Endothelial cell of umbilical vein (primary cell): Measurements from ENCODE around the gene CCDC117. TPM values are rescaled to one million over a fixed set of nuclear protein-coding genes. Genes with fewer than 3 reads are reported as not detected.

Experiments
- BruUV-seq: library from RNA; stranded (reverse); fragments of 400-500 nt; replicated peaks from 2 replicates; lab custom pipeline; 2021; lab: Mats Ljungman, UMichigan
- CTCF ChIA-PET: fragments of 300-600, 350-600 bp; sonication (Branson Sonifier 250); formaldehyde crosslinking; loops from one replicate; lab custom pipeline; 2021; ENCODE audit warnings: antibody characterized with exemption, inconsistent platforms; lab: Charles Lee
- POLR2A ChIA-PET: fragments of 300-600, 350-600 bp; sonication (Branson Sonifier 250); formaldehyde crosslinking; loops from one replicate; lab custom pipeline; 2021; ENCODE audit warnings: antibody characterized with exemption, inconsistent platforms; lab: Charles Lee
- DNase-seq: peaks from one replicate; pipeline ENCODE4 v3.0.0-alpha.2; 2011; ENCODE audit warnings: low read depth, low spot score
- FAIRE-seq: peaks from 2 replicates; lab custom pipeline; 2011; peaks lifted over from hg19 to GRCh38; lab: Jason Lieb, UNC
- H2AFZ ChIP-seq: 2 replicates; pipeline ENCODE4 v1.6.0; 2012; ENCODE audit warnings: low read depth, low read length, control low read depth, inconsistent platforms
- H3K27ac ChIP-seq: 2 replicates; pipeline ENCODE4 v1.5.1; 2011; ENCODE audit warnings: low read depth, mild to moderate bottlenecking, control low read depth, low read length, moderate library complexity; ENCODE audit not compliant: insufficient read depth
- H3K27me3 ChIP-seq, 2 experiments: 2 replicates each; pipeline versions ENCODE4 v1.6.0 to v1.6.1; 2011; ENCODE audit warnings: low read length in 2 of 2, mixed read lengths in 1 of 2; ENCODE audit not compliant: control insufficient read depth in 2 of 2, insufficient read depth in 2 of 2
- H3K36me3 ChIP-seq, 2 experiments: 2 replicates in 1 of 2; 3 replicates in 1 of 2; pipeline ENCODE4 v1.5.1; 2011; ENCODE audit warnings: low read length in 2 of 2, mild to moderate bottlenecking in 1 of 2, moderate library complexity in 1 of 2; ENCODE audit not compliant: control insufficient read depth in 2 of 2, insufficient read depth in 2 of 2; ENCODE audit errors: extremely low read depth in 1 of 2
- H3K4me1 ChIP-seq: 3 replicates; pipeline ENCODE4 v1.5.1; 2011; ENCODE audit warnings: mild to moderate bottlenecking, low read length; ENCODE audit not compliant: control insufficient read depth, insufficient read depth; ENCODE audit errors: extremely low read depth
- H3K4me2 ChIP-seq: 2 replicates; pipeline ENCODE4 v1.6.1; 2011; ENCODE audit warnings: low read length, control low read depth, mixed read lengths; ENCODE audit not compliant: insufficient read depth
- H3K4me3 ChIP-seq, 3 experiments: fragments of 200-600 bp in 1 of 3; sonication (generic), shearing (Covaris generic) in 1 of 3; replicated peaks in 1 of 3; 2 replicates each; pipeline ENCODE4 v1.5.1; 2011 to 2016; ENCODE audit warnings: control low read depth in 3 of 3, low read length in 3 of 3, mild to moderate bottlenecking in 2 of 3, inconsistent platforms in 1 of 3, low read depth in 1 of 3, moderate library complexity in 1 of 3; ENCODE audit not compliant: insufficient read depth in 1 of 3
- H3K79me2 ChIP-seq: 2 replicates; pipeline ENCODE4 v1.6.0; 2012; ENCODE audit warnings: low read length, inconsistent platforms; ENCODE audit not compliant: control insufficient read depth, insufficient read depth
- H3K9ac ChIP-seq: replicated peaks from 2 replicates; pipeline ENCODE3; 2011; ENCODE audit warnings: low read length, control low read depth; ENCODE audit not compliant: insufficient read depth; ENCODE audit errors: extremely low read depth
- H3K9me1 ChIP-seq: replicated peaks from 3 replicates; pipeline ENCODE4 v1.6.0; 2011; ENCODE audit warnings: mild to moderate bottlenecking, low read length; ENCODE audit not compliant: control insufficient read depth, insufficient read depth; ENCODE audit errors: extremely low read depth
- H3K9me3 ChIP-seq: replicated peaks from 2 replicates; pipeline ENCODE4 v1.5.1; 2012; ENCODE audit warnings: low read length, inconsistent platforms; ENCODE audit not compliant: control insufficient read depth, insufficient read depth
- H4K20me1 ChIP-seq: replicated peaks from 2 replicates; pipeline ENCODE3; 2011; ENCODE audit warnings: mild to moderate bottlenecking, low read length; ENCODE audit not compliant: control insufficient read depth, insufficient read depth; ENCODE audit errors: extremely low read depth
- CTCF ChIP-seq, 2 donors: IDR thresholded peaks; 1 replicate in 1 of 2; 2 replicates in 1 of 2; pipeline ENCODE4 v1.5.1; 2011; ENCODE audit warnings: low read length in 2 of 2, mild to moderate bottlenecking in 2 of 2, moderate library complexity in 2 of 2, control low read depth in 1 of 2, inconsistent platforms in 1 of 2, low read depth in 1 of 2; ENCODE audit not compliant: insufficient read depth in 1 of 2; ENCODE audit errors: extremely low read depth in 1 of 2
- EZH2 ChIP-seq: IDR thresholded peaks from 2 replicates; pipeline ENCODE4 v1.6.1; 2012; ENCODE audit warnings: borderline replicate concordance, low read depth, mild to moderate bottlenecking, moderate library complexity, low read length, inconsistent platforms; ENCODE audit not compliant: severe bottlenecking
- FOS ChIP-seq: IDR thresholded peaks from 2 replicates; pipeline ENCODE4 v1.6.1; 2011; ENCODE audit warnings: mild to moderate bottlenecking, low read length, moderate library complexity, borderline replicate concordance; ENCODE audit not compliant: insufficient read depth
- GATA2 ChIP-seq: IDR thresholded peaks from 2 replicates; pipeline ENCODE4 v1.7.0; 2011; ENCODE audit warnings: low read depth, mild to moderate bottlenecking, moderate library complexity, mixed read lengths, low read length; ENCODE audit not compliant: insufficient read length, insufficient read depth
- JUN ChIP-seq: IDR thresholded peaks from 2 replicates; pipeline ENCODE4 v1.6.1; 2011; ENCODE audit warnings: borderline replicate concordance, low read depth; ENCODE audit not compliant: insufficient read length, insufficient read depth
- MAX ChIP-seq: IDR thresholded peaks from 2 replicates; pipeline ENCODE4 v1.6.1; 2011; ENCODE audit not compliant: insufficient read depth, insufficient read length
- MYC ChIP-seq: IDR thresholded peaks from one replicate; pipeline ENCODE4 v1.6.1; 2011; ENCODE audit warnings: mild to moderate bottlenecking, low read depth, low read length
- POLR2A ChIP-seq: IDR thresholded peaks from 2 replicates; pipeline ENCODE4 v1.6.1; 2012; ENCODE audit warnings: low read depth, mild to moderate bottlenecking, control low read depth, low read length
- POLR2AphosphoS5 ChIP-seq: IDR thresholded peaks from 2 replicates; pipeline ENCODE4 v1.6.1; 2012; ENCODE audit warnings: low read depth, mild to moderate bottlenecking, control low read depth, low read length, moderate library complexity; ENCODE audit not compliant: insufficient read depth
- dilution Hi-C: fragments of 300-500 bp; cut with MboI; formaldehyde crosslinking; loops from one replicate; pipeline ENCODE4 v1.15.0; 2019; ENCODE audit warnings: low sequenced_read_pairs; ENCODE audit not compliant: extremely low pct_ligation_motif_present
- intact Hi-C: fragments of 100-400 bp; cut with micrococcal nuclease; formaldehyde crosslinking; loops from one replicate; pipeline ENCODE4 v1.10.0; 2022
- polyA plus RNA-seq, 4 experiments: library from polyadenylated mRNA; depleted of rRNA in 3 of 4; stranded (reverse) in 3 of 4; unstranded in 1 of 4; fragments of >200 nt; gene quantifications; 2 replicates each; pipeline versions ENCODE4 v1.2.1 to v1.2.3, GENCODE V29; 2011 to 2012; ENCODE audit warnings: missing spikeins in 1 of 4
- total RNA-seq: library from RNA; stranded (reverse); gene quantifications from 2 replicates; pipeline ENCODE4 v1.2.3, GENCODE V29; 2021

Gene CCDC117
- total and polyA plus RNA-seq, 2 donors (not counting 3 experiments of a cell fraction or from before 2014, with no cell fraction given): 5.5 to 23.3 TPM

- intact Hi-C loops (loop anchor here (1.0 to 2.0 kb wide), 5 partner anchors 10 to 230 kb away; partner anchors contain the start of gene HSCB), dilution Hi-C loops (no loop called here)
- Histone ChIP-seq H3K27ac (peak within 1 kb of the TSS; percentile 100), H3K4me1 (peaks cover 26% of the 10 kb centered on the region), H3K27me3 (no peaks in the 10 kb centered on the region), H3K36me3 (peaks cover 13 to 17% of the 10 kb centered on the region in 2 experiments), H3K9me3 (no peaks in the 10 kb centered on the region), H3K4me2 (peak within 1 kb of the TSS; percentile 90), H3K79me2 (peaks cover 61% of the 10 kb centered on the region), H3K9me1 (no peaks in the 10 kb centered on the region), H3K4me3 (peak within 1 kb of the TSS; percentile 84 to 100 (median 100)), H4K20me1 (peaks cover 3% of the 10 kb centered on the region), H2AFZ (peak within 1 kb of the TSS; percentile 32), H3K9ac (peak within 1 kb of the TSS; percentile 100)
- FAIRE-seq (peak; percentile 82), DNase-seq (peak; percentile 95)
- POLR2A ChIA-PET: interaction anchor here (0.6 to 1.8 kb wide), 7 partner anchors 9 to 804 kb away, joined by 3 to 6 read pairs (median 4); partner anchors contain the start of genes CCDC117 and TTC28
- TSS peak; percentile 79 for BruUV-seq
- CTCF ChIA-PET: interaction anchor here (1.1 to 4.7 kb wide), 5 partner anchors 11 to 240 kb away, joined by 3 to 18 read pairs (median 11); partner anchors contain the start of gene CCDC117
- TF ChIP-seq GATA2 (no peak), MYC (no peak), JUN (no peak), FOS (peak; percentile 4), MAX (peak; percentile 11), POLR2A (peak; percentile 94), POLR2AphosphoS5 (peak; percentile 97), EZH2 (no peak), CTCF (IDR thresholded peaks at IDR 0.05; ENCODE audit: extremely low read depth in 1 of 2, insufficient read depth in 1 of 2, low read depth in 1 of 2, low read length in 2 of 2) (no peak)
Measured at GRCh38 chr22:28800308-28801041, 28.0 kb downstream of the CCDC117 start, which contains the start of gene XBP1. TSS of gene XBP1 (minus strand) at chr22:28800569.
